ENCODE data around the gene PLA2G5. TPM values are rescaled to one million over a fixed set of nuclear protein-coding genes. Genes with fewer than 3 reads are reported as not detected.

PLA2G5 gene
- total RNA-seq, 2 donors from 2014 or later = 0.52 to 5.9 TPM

DNA sequence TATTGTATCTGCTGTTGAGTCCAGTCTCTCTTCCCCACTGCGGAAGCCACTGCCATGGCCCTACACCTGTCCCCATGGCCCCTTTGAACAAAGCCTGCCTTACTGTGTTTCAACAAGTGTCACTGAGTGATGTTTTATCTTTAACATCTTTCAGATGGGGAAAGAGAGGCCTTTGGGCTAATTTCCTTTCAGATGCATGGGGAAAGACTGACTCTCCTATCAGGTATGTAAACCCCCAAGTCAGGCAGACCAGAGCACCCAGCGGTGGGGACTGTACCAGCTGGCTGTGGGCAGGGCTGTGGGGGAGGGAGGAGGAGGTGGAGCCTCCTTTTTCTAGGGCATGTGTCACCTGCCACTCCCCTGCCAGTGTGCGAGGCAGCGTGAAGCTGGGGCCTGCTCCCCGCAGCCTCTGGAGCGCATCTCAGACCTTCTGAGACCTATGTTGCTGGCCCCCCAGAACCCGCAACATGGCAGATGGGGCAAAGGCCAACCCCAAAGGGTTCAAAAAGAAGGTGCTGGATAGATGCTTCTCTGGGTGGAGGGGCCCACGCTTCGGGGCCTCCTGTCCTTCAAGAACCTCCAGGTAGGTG, 69.1 kb downstream of the PLA2G5 start, which contains the start of gene PLA2G2F:
Gene PLA2G2F (plus strand): TSS at position 363 of the 590 bp plus-strand sequence. CDS start 105 bp downstream, at position 468.
- no peak within 1 kb of the TSS for H3K4me3 ChIP-seq
- H3K9me3 ChIP-seq = no peaks in the 10 kb centered on the region
- no peaks in the 10 kb centered on the region for H3K27me3 ChIP-seq
- no peaks in the 10 kb centered on the region for H3K4me1 ChIP-seq
- 88 to 92% methylated on average over 6 to 9 of the region's 9 CpGs for WGBS, 2 donors
- no peak for ATAC-seq
- TF ChIP-seq, protein P1, sequence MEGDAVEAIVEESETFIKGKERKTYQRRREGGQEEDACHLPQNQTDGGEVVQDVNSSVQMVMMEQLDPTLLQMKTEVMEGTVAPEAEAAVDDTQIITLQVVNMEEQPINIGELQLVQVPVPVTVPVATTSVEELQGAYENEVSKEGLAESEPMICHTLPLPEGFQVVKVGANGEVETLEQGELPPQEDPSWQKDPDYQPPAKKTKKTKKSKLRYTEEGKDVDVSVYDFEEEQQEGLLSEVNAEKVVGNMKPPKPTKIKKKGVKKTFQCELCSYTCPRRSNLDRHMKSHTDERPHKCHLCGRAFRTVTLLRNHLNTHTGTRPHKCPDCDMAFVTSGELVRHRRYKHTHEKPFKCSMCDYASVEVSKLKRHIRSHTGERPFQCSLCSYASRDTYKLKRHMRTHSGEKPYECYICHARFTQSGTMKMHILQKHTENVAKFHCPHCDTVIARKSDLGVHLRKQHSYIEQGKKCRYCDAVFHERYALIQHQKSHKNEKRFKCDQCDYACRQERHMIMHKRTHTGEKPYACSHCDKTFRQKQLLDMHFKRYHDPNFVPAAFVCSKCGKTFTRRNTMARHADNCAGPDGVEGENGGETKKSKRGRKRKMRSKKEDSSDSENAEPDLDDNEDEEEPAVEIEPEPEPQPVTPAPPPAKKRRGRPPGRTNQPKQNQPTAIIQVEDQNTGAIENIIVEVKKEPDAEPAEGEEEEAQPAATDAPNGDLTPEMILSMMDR (IDR thresholded peaks at IDR 0.05) = no peak
- no peak for TF ChIP-seq POLR2A (IDR thresholded peaks at IDR 0.05)
- no peak within 1 kb of the TSS for H3K27ac ChIP-seq
- no peak for DNase-seq
- intact Hi-C loops (cut with DNase I) = no loop called here
- no peaks in the 10 kb centered on the region for H3K36me3 ChIP-seq (replicated peaks in 1 of 2; ENCODE audit: insufficient read depth in 1 of 2, low read depth in 2 of 2)

GRCh38 chr1:20139776-20140612, 70.0 kb downstream of the PLA2G5 start:
- no peak for TF ChIP-seq POLR2A (IDR thresholded peaks at IDR 0.05)
- no peaks in the 10 kb centered on the region for H3K27me3 ChIP-seq
- H3K4me1 ChIP-seq = no peaks in the 10 kb centered on the region
- WGBS, 2 donors = 72 to 79% methylated on average over 7 to 13 of the region's 13 CpGs
- DNase-seq = no peak
- H3K9me3 ChIP-seq = no peaks in the 10 kb centered on the region
- no peaks in the 10 kb centered on the region for H3K36me3 ChIP-seq (replicated peaks in 1 of 2; ENCODE audit: insufficient read depth in 1 of 2, low read depth in 2 of 2)
- intact Hi-C loops (cut with DNase I) = no loop called here
- H3K4me3 ChIP-seq = no peak overlapping the region
- H3K27ac ChIP-seq = no peak overlapping the region
- no peak for ATAC-seq

GRCh38 chr1:20141001-20141400, 71.0 kb downstream of the PLA2G5 start:
- 83 to 86% methylated on average over 9 of the region's 9 CpGs for WGBS, 2 donors
- no peak overlapping the region for H3K4me3 ChIP-seq
- ATAC-seq (no peak), DNase-seq (no peak)
- no peak for TF ChIP-seq POLR2A (IDR thresholded peaks at IDR 0.05)
- no peak overlapping the region for H3K27ac ChIP-seq
- H3K4me1 ChIP-seq = no peaks in the 10 kb centered on the region
- no peaks in the 10 kb centered on the region for H3K9me3 ChIP-seq
- intact Hi-C loops (cut with DNase I) = no loop called here
- no peaks in the 10 kb centered on the region for H3K27me3 ChIP-seq
- H3K36me3 ChIP-seq (replicated peaks in 1 of 2; ENCODE audit: insufficient read depth in 1 of 2, low read depth in 2 of 2) = no peaks in the 10 kb centered on the region

- no peak for ATAC-seq
- no peak for DNase-seq
- intact Hi-C loops (cut with DNase I) = no loop called here
- Histone ChIP-seq H3K27me3 (no peaks in the 10 kb centered on the region), H3K36me3 (replicated peaks in 1 of 2; ENCODE audit: insufficient read depth in 1 of 2, low read depth in 2 of 2) (no peaks in the 10 kb centered on the region), H3K9me3 (no peaks in the 10 kb centered on the region), H3K4me1 (no peaks in the 10 kb centered on the region), H3K27ac (no peak overlapping the region), H3K4me3 (no peak overlapping the region)
- WGBS, 2 donors = 81 to 83% methylated on average over 2 to 7 of the region's 7 CpGs
- no peak for TF ChIP-seq POLR2A (IDR thresholded peaks at IDR 0.05)
- TF ChIP-seq, protein P1 (IDR thresholded peaks at IDR 0.05) = no peak
These were observed 71.5 kb downstream of the PLA2G5 start for GRCh38 chr1:20141466-20141865.

Other genes starting within 250 kb of the PLA2G5 start
- 1 to 10 TPM; 3.6 to 4.9 TPM for gene OTUD3, start 187.8 kb upstream of the PLA2G5 start, total RNA-seq
- not detected for gene PLA2G2E, start 146.6 kb upstream of the PLA2G5 start, total RNA-seq
- gene PLA2G2A, start 90.6 kb upstream of the PLA2G5 start, total RNA-seq = 10 to 100 TPM in 1 of 2 donors, 1 to 10 TPM in 1; 9.3 to 57.7 TPM
- not detected for gene PLA2G2D, start 49.3 kb downstream of the PLA2G5 start, total RNA-seq
- gene PLA2G2F, start 69.1 kb downstream of the PLA2G5 start, total RNA-seq = not detected
- gene UBXN10, start 115.9 kb downstream of the PLA2G5 start, total RNA-seq = 1 to 10 TPM in 1 of 2 donors, under 1 TPM in 1; under 0.01 to 1.0 TPM
- not detected for gene PLA2G2C, start 116.3 kb downstream of the PLA2G5 start, total RNA-seq
- gene VWA5B1, start 220.7 kb downstream of the PLA2G5 start, total RNA-seq = not detected

Measured in body of pancreas (tissue), 4 donors.